HFFc6 (cell line): ENCODE measurements around the gene TCAIM. TPM values are rescaled to one million over a fixed set of nuclear protein-coding genes. Genes with fewer than 3 reads are reported as not detected.

ENCODE experiments used
- DNase-seq: peaks from one replicate; pipeline ENCODE4 v3.0.0-alpha.2; 2018
- H3K27ac Mint-ChIP-seq: 2 replicates; pipeline ENCODE4 v1.8.0; 2020; ENCODE audit warnings: mild to moderate bottlenecking, mixed read lengths
- H3K27me3 Mint-ChIP-seq: 2 replicates; pipeline ENCODE4 v1.8.0; 2021; ENCODE audit warnings: mild to moderate bottlenecking, moderate library complexity, mixed read lengths; ENCODE audit not compliant: insufficient read depth
- H3K36me3 Mint-ChIP-seq: 2 replicates; pipeline ENCODE4 v1.8.0; 2021; ENCODE audit warnings: low read depth, mixed read lengths
- H3K4me1 Mint-ChIP-seq: 2 replicates; pipeline ENCODE4 v1.8.0; 2020; ENCODE audit warnings: low read depth, mixed read lengths
- H3K4me3 Mint-ChIP-seq: 2 replicates; pipeline ENCODE4 v1.8.0; 2020; ENCODE audit warnings: mild to moderate bottlenecking, moderate library complexity, mixed read lengths
- H3K9me3 Mint-ChIP-seq: 2 replicates; pipeline ENCODE4 v1.8.0; 2020; ENCODE audit warnings: mild to moderate bottlenecking, mixed read lengths
- long read RNA-seq: library from polyadenylated mRNA; unstranded; transcript quantifications from one replicate; pipeline ENCODE4 v2.0.0, GENCODE V29; 2019
- total RNA-seq, 6 experiments: library from RNA; stranded (reverse); fragmentation: NEBNext Ultra II Directional; extraction: Animal tissue kit (Norgen Biotek cat#: 25700); gene quantifications; 2 replicates in 1 of 6; 3 replicates in 5 of 6; pipeline ENCODE4 v1.2.3, GENCODE V29; 2021
- TF ChIP-seq, protein P1 (sequence below): fragments of 200-600 bp; sonication (generic); IDR thresholded peaks from 2 replicates; pipeline ENCODE4 v1.5.0; 2021; ENCODE audit warnings: antibody characterized with exemption, mild to moderate bottlenecking

Gene TCAIM, protein sequence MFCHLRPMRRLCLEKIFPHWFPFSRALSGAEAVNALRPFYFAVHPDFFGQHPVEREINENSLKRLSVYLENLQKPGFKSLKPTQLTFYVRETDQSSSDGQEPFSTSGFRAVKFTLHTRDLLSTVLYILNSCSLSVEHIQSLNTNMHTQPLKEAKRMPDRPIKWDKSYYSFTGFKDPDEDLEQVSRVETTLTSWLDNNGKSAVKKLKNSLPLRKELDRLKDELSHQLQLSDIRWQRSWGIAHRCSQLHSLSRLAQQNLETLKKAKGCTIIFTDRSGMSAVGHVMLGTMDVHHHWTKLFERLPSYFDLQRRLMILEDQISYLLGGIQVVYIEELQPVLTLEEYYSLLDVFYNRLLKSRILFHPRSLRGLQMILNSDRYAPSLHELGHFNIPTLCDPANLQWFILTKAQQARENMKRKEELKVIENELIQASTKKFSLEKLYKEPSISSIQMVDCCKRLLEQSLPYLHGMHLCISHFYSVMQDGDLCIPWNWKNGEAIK
- total RNA-seq = 10 to 100 TPM; 18.4 to 22.4 (median 20.4) TPM
- long read RNA-seq, transcript TCAIM-204 (11 exons, 3,306 nt) = minor isoform, 8 of 34 reads
- long read RNA-seq, transcript TCAIM-201 (11 exons, 3,687 nt) = major isoform, 9 of 34 reads
- long read RNA-seq, transcript TCAIM-203 (4 exons, 2,178 nt) = minor isoform, 6 of 34 reads
- long read RNA-seq, partial matches to known transcripts = 4 of 34 reads
- long read RNA-seq, other reads (novel, unspliced or antisense) = 4 of 34 reads

DNA sequence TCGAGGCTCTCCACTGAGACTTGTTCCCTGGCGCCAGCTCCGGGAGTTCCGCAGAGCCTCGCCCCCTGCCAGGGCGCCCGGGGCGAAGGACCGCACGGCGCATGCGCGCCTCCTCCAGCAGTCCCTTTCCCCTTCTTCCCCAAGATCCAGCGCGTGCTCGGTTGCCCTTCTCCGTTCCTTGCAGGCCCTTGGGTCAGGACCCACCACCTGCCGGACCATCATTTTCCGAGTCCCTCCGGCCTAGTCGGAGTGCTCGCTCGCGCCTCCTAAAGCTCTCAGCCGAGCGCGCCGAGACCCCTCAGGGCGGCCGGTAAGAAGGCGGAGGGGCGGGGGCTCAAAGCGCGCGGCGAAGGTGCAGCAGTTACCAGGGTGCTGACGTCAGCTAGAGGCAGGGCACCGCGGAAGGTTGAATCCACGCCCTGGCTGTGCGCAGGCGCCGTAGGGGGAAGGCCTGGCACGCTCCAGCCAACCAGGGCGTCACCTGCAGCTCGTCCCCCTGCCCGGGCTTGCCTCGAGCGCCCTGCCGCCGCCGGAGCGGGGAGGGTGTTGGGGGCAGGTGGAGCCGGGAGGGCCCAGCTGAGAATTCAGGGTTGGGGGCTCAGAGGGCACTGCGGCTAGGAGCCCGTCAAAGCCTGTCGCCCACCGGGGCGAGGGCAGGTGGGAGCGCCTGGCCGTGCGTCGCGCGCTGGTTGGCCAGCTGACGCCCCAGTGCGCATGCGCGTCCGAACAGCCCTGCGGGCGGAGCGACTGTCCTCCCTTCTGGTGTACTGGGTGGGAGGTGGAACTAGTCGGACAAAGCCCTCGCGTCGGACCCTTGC lies at the start of gene TCAIM:
Gene TCAIM (plus strand): TSS at position 757 of the 818 bp plus-strand sequence. CDS start 16,017 bp downstream, outside the sequence.
- TF ChIP-seq, protein P1, sequence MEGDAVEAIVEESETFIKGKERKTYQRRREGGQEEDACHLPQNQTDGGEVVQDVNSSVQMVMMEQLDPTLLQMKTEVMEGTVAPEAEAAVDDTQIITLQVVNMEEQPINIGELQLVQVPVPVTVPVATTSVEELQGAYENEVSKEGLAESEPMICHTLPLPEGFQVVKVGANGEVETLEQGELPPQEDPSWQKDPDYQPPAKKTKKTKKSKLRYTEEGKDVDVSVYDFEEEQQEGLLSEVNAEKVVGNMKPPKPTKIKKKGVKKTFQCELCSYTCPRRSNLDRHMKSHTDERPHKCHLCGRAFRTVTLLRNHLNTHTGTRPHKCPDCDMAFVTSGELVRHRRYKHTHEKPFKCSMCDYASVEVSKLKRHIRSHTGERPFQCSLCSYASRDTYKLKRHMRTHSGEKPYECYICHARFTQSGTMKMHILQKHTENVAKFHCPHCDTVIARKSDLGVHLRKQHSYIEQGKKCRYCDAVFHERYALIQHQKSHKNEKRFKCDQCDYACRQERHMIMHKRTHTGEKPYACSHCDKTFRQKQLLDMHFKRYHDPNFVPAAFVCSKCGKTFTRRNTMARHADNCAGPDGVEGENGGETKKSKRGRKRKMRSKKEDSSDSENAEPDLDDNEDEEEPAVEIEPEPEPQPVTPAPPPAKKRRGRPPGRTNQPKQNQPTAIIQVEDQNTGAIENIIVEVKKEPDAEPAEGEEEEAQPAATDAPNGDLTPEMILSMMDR = no peak
- H3K27ac Mint-ChIP-seq = peak within 1 kb of the TSS; percentile 91
- peaks cover 47% of the 10 kb centered on the region for H3K4me1 Mint-ChIP-seq
- H3K9me3 Mint-ChIP-seq = no peaks in the 10 kb centered on the region
- peak within 1 kb of the TSS; percentile 100 for H3K4me3 Mint-ChIP-seq
- H3K36me3 Mint-ChIP-seq = 0 out of 2 replicates have a peak, but pooled peaks cover 5% of the 10 kb centered on the region
- DNase-seq = peak; percentile 97
- peaks cover 6% of the 10 kb centered on the region for H3K27me3 Mint-ChIP-seq

DNA sequence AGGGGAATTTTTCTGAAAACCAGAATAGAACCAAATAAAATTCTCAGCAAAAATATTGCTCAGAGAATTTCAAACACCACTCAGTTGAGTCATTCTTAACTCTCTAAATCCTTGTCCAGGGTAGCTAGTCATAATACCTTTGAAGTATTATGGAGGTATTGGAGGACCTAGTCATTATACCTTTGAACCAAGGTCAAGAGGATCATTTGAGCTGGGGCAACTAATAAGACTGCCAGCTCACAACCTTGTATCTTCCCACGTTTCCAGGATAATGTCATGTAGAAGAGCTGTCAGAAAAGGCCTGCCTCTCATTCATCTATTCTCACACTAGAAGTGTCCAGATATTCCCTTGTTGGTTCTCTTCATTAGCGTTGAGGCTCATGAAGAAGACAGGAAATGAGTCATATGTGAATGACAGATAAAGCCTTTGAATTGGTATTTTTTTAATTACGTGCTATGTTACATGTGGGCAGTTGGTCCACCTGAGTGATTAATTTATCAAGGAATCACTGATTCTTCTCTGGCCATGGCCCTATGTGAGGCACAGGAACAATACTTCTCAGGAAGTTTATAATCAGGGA lies 48.6 kb upstream of the TCAIM start:
- H3K4me3 Mint-ChIP-seq = no peak overlapping the region
- no peaks in the 10 kb centered on the region for H3K36me3 Mint-ChIP-seq

DNA sequence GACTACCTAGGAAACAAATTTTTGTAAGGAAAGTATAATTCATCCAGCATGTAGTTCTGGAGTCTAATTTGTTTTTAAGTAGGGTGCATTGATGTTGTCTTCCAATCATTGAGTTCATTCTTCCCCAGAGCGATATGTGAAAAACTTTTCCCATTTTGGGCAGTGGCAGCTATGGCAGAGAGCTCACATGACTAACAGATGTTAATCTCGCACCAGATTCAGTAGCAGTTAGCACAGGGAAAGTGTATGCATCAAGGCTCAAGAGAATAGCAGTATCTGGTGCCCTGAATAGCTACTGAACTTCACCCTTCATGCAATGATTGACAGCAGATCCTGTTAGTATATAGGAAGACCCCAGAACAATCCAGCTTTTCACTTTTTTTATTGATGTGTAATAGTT lies 46.3 kb upstream of the TCAIM start:
- H3K36me3 Mint-ChIP-seq = no peaks in the 10 kb centered on the region
- no peak overlapping the region for H3K4me3 Mint-ChIP-seq
- H3K4me1 Mint-ChIP-seq = no peaks in the 10 kb centered on the region
- TF ChIP-seq, protein P1 = no peak
- H3K27ac Mint-ChIP-seq = no peak overlapping the region
- H3K9me3 Mint-ChIP-seq = no peaks in the 10 kb centered on the region
- DNase-seq = no peak
- peaks cover 9% of the 10 kb centered on the region for H3K27me3 Mint-ChIP-seq

More for the DNA sequence above, 48.6 kb upstream of the TCAIM start:
- no peak for DNase-seq
- Mint-ChIP-seq H3K4me1 (no peaks in the 10 kb centered on the region), H3K9me3 (no peaks in the 10 kb centered on the region), H3K27me3 (peaks cover 6% of the 10 kb centered on the region; the same call in 1 of the 2 replicates), H3K27ac (no peak overlapping the region)
- TF ChIP-seq, protein P1 = no peak

DNA sequence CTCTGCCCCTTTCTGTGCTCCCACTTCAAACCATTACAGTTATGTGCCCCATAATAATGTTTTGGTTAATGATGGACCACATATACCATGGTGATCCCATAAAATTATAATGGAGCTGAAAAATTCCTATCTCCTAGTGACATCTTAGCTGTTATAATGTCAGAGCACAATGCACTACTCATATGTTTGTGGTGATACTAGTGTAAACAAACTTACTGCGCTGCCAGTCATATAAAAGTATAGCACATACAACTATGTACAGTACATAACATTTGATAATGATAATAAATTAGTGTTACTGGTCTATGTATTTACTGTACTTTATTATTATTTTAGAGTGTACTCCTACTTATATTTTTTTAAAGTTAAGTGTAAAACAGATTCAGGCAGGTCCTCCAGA lies 45.6 kb upstream of the TCAIM start:
- no peaks in the 10 kb centered on the region for H3K9me3 Mint-ChIP-seq
- H3K4me1 Mint-ChIP-seq = no peaks in the 10 kb centered on the region
- H3K27me3 Mint-ChIP-seq = peaks cover 9% of the 10 kb centered on the region
- no peak overlapping the region for H3K27ac Mint-ChIP-seq
- H3K36me3 Mint-ChIP-seq = no peaks in the 10 kb centered on the region
- TF ChIP-seq, protein P1 = no peak
- no peak overlapping the region for H3K4me3 Mint-ChIP-seq
- no peak for DNase-seq

DNA sequence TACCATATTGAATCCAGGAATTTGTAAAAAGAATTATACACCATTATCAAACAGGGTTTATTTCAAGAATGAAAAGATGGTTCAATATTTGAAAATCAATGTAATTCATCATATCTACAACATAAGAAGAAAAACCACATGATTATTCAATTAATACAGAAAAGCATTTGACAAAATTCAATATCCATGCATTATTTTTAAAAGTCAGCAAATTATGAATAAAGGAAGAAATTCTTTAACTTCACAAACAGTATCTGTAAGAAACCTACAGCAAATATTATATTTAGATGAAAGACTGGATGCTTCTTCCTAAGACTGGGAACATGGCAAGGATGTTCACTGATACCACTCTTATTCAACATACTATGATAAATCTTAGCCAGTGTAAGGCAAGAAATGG lies 41.3 kb upstream of the TCAIM start:
- no peaks in the 10 kb centered on the region for H3K36me3 Mint-ChIP-seq
- TF ChIP-seq, protein P1 = no peak
- H3K9me3 Mint-ChIP-seq = no peaks in the 10 kb centered on the region
- peaks cover 3% of the 10 kb centered on the region; the same call in 1 of the 2 replicates for H3K27me3 Mint-ChIP-seq
- H3K27ac Mint-ChIP-seq = no peak overlapping the region
- DNase-seq = no peak
- H3K4me1 Mint-ChIP-seq = no peaks in the 10 kb centered on the region
- no peak overlapping the region for H3K4me3 Mint-ChIP-seq
